ENCODE measurements around the gene CEACAM18. TPM values are rescaled to one million over a fixed set of nuclear protein-coding genes. Genes with fewer than 3 reads are reported as not detected.
"Not testable (repeated sequence)": the region's sequence is repeated elsewhere in the genome, so short reads cannot be mapped to it uniquely, and the experiment has no call there.

The CEACAM18 gene
- total RNA-seq, 1 experiment from 2014 or later = not detected

DNA sequence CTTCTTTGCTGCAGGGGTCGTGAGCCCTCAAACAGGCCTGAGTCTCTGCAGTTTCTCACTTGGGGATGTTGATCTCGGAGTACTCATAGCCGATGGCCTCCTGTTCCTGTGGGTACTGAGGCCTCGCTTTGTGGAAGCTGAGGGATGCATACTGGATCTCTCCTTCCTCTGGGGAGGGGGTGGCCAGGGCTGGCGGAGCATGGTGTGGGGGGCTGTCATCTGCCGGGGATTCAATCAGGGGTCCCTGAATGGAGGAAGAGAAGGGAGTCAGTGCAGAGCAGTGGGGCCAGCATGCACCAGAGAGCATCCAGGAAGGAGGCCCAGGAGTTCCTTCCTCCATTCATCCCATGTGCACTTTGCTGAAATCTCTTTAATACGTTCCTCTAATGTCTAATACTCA lies 13.2 kb downstream of the CEACAM18 start:
- CTCF ChIA-PET = no interaction called here
- no TSS peak for BruUV-seq (replicated peaks)
- TF ChIP-seq, protein P1, sequence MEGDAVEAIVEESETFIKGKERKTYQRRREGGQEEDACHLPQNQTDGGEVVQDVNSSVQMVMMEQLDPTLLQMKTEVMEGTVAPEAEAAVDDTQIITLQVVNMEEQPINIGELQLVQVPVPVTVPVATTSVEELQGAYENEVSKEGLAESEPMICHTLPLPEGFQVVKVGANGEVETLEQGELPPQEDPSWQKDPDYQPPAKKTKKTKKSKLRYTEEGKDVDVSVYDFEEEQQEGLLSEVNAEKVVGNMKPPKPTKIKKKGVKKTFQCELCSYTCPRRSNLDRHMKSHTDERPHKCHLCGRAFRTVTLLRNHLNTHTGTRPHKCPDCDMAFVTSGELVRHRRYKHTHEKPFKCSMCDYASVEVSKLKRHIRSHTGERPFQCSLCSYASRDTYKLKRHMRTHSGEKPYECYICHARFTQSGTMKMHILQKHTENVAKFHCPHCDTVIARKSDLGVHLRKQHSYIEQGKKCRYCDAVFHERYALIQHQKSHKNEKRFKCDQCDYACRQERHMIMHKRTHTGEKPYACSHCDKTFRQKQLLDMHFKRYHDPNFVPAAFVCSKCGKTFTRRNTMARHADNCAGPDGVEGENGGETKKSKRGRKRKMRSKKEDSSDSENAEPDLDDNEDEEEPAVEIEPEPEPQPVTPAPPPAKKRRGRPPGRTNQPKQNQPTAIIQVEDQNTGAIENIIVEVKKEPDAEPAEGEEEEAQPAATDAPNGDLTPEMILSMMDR (IDR thresholded peaks at IDR 0.05; ENCODE audit: unreplicated experiment) = no peak
- H3K27me3 Mint-ChIP-seq (ENCODE audit: insufficient read depth, unreplicated experiment) = no peaks in the 10 kb centered on the region
- no peak overlapping the region for H3K4me3 Mint-ChIP-seq (ENCODE audit: unreplicated experiment)
- H3K36me3 Mint-ChIP-seq (ENCODE audit: insufficient read depth, unreplicated experiment) = no peaks in the 10 kb centered on the region
- intact Hi-C loops (cut with micrococcal nuclease) = no loop called here
- H3K9me3 Mint-ChIP-seq (ENCODE audit: unreplicated experiment) = peaks cover 48% of the 10 kb centered on the region
- DNase-seq (ENCODE audit: unreplicated experiment) = no peak
- H3K27ac Mint-ChIP-seq (ENCODE audit: low read depth, unreplicated experiment) = no peak overlapping the region
- POLR2A ChIA-PET = no interaction called here
- H3K4me1 Mint-ChIP-seq (ENCODE audit: insufficient read depth, unreplicated experiment) = no peaks in the 10 kb centered on the region

DNA sequence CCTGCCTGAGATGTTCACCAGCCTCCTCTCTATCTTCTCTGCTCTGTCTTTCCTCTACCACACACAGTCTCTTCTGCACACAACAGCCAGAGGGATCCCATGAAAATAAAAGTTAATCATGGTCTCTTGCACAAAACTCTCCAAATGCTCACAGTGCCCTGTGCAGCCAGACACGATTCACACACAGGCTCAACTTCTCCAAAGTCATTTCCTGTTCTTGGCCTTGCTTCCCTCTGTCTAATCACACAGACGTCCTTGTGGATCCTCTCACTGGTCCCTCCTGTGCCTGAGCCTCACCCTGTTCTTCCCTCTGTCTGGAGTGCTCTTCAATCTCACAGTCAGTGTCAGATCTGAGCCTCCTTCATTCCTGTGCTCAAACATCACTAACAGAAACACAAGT lies 15.4 kb downstream of the CEACAM18 start:
- H3K36me3 Mint-ChIP-seq (ENCODE audit: insufficient read depth, unreplicated experiment) = no peaks in the 10 kb centered on the region
- no peaks in the 10 kb centered on the region for H3K4me1 Mint-ChIP-seq (ENCODE audit: insufficient read depth, unreplicated experiment)
- peaks cover 40% of the 10 kb centered on the region for H3K9me3 Mint-ChIP-seq (ENCODE audit: unreplicated experiment)
- BruUV-seq (replicated peaks) = no TSS peak
- TF ChIP-seq, protein P1 (IDR thresholded peaks at IDR 0.05; ENCODE audit: unreplicated experiment) = no peak
- no peak for DNase-seq (ENCODE audit: unreplicated experiment)
- no peak overlapping the region for H3K4me3 Mint-ChIP-seq (ENCODE audit: unreplicated experiment)
- CTCF ChIA-PET = no interaction called here
- no peaks in the 10 kb centered on the region for H3K27me3 Mint-ChIP-seq (ENCODE audit: insufficient read depth, unreplicated experiment)
- intact Hi-C loops (cut with micrococcal nuclease) = no loop called here
- H3K27ac Mint-ChIP-seq (ENCODE audit: low read depth, unreplicated experiment) = no peak overlapping the region
- POLR2A ChIA-PET = no interaction called here

GRCh38 chr19:51497666-51498065 lies 19.3 kb downstream of the CEACAM18 start:
- TF ChIP-seq, protein P1 (IDR thresholded peaks at IDR 0.05; ENCODE audit: unreplicated experiment) = no peak
- CTCF ChIA-PET = interaction anchor here (0.6 to 1.0 kb wide), 2 partner anchors 11 to 525 kb away, joined by 3 read pairs; no protein-coding TSS in a partner anchor
- POLR2A ChIA-PET = no interaction called here
- Mint-ChIP-seq H3K9me3 (ENCODE audit: unreplicated experiment) (peaks cover 24% of the 10 kb centered on the region), H3K4me3 (ENCODE audit: unreplicated experiment) (no peak overlapping the region), H3K27ac (ENCODE audit: low read depth, unreplicated experiment) (no peak overlapping the region), H3K4me1 (ENCODE audit: insufficient read depth, unreplicated experiment) (no peaks in the 10 kb centered on the region), H3K36me3 (ENCODE audit: insufficient read depth, unreplicated experiment) (no peaks in the 10 kb centered on the region), H3K27me3 (ENCODE audit: insufficient read depth, unreplicated experiment) (no peaks in the 10 kb centered on the region)
- intact Hi-C loops (cut with micrococcal nuclease) = no loop called here
- DNase-seq (ENCODE audit: unreplicated experiment) = no peak
- no TSS peak for BruUV-seq (replicated peaks)

DNA sequence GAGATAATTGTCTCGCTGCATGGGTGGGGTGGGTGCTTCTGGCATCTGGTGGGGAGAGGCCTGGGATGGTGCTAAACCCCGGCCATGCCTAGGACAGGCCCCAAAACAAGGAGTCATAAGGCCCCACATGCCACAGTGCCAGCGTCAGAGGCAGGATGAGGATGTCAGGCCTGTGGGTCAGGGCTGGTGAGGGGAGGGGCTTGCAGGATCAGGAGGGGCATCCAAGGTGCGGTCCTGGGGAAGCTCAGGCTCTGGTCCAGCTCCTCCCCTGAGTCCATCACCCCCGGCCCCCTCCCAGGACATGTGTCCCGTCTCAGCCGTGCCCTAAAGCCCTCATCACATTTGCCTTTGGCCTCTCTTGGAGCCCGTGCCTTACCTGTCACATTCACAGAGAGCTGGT lies 22.6 kb downstream of the CEACAM18 start:
- DNase-seq (ENCODE audit: unreplicated experiment); intact Hi-C loops (cut with micrococcal nuclease); CTCF ChIA-PET; H3K9me3 Mint-ChIP-seq (ENCODE audit: unreplicated experiment); H3K4me1 Mint-ChIP-seq (ENCODE audit: insufficient read depth, unreplicated experiment); POLR2A ChIA-PET; BruUV-seq (replicated peaks); H3K27ac Mint-ChIP-seq (ENCODE audit: low read depth, unreplicated experiment); H3K4me3 Mint-ChIP-seq (ENCODE audit: unreplicated experiment); H3K36me3 Mint-ChIP-seq (ENCODE audit: insufficient read depth, unreplicated experiment); H3K27me3 Mint-ChIP-seq (ENCODE audit: insufficient read depth, unreplicated experiment): not testable (repeated sequence)

GRCh38 chr19:51501594-51502263 lies 23.4 kb downstream of the CEACAM18 start, which contains the start of gene SIGLEC12:
TSS of gene SIGLEC12 (minus strand) at chr19:51501800. CDS start at chr19:51501733, 67 bp downstream.
- BruUV-seq (replicated peaks) = no TSS peak

More at GRCh38 chr19:51501594-51502263, 23.4 kb downstream of the CEACAM18 start, which contains the start of gene SIGLEC12:
- Mint-ChIP-seq H3K36me3 (ENCODE audit: insufficient read depth, unreplicated experiment) (no peaks in the 10 kb centered on the region), H3K4me1 (ENCODE audit: insufficient read depth, unreplicated experiment) (no peaks in the 10 kb centered on the region), H3K4me3 (ENCODE audit: unreplicated experiment) (no peak within 1 kb of the TSS), H3K9me3 (ENCODE audit: unreplicated experiment) (no peaks in the 10 kb centered on the region), H3K27ac (ENCODE audit: low read depth, unreplicated experiment) (no peak within 1 kb of the TSS), H3K27me3 (ENCODE audit: insufficient read depth, unreplicated experiment) (no peaks in the 10 kb centered on the region)
- CTCF ChIA-PET = no interaction called here
- POLR2A ChIA-PET = no interaction called here
- intact Hi-C loops (cut with micrococcal nuclease) = no loop called here
- no peak for DNase-seq (ENCODE audit: unreplicated experiment)
- TF ChIP-seq, protein P1 (IDR thresholded peaks at IDR 0.05; ENCODE audit: unreplicated experiment) = no peak
